ENCODE measurements around the gene GSE1. TPM values are rescaled to one million over a fixed set of nuclear protein-coding genes. Genes with fewer than 3 reads are reported as not detected.

The GSE1 gene
- total RNA-seq, 1 experiment from 2014 or later, result 90.2 TPM

DNA sequence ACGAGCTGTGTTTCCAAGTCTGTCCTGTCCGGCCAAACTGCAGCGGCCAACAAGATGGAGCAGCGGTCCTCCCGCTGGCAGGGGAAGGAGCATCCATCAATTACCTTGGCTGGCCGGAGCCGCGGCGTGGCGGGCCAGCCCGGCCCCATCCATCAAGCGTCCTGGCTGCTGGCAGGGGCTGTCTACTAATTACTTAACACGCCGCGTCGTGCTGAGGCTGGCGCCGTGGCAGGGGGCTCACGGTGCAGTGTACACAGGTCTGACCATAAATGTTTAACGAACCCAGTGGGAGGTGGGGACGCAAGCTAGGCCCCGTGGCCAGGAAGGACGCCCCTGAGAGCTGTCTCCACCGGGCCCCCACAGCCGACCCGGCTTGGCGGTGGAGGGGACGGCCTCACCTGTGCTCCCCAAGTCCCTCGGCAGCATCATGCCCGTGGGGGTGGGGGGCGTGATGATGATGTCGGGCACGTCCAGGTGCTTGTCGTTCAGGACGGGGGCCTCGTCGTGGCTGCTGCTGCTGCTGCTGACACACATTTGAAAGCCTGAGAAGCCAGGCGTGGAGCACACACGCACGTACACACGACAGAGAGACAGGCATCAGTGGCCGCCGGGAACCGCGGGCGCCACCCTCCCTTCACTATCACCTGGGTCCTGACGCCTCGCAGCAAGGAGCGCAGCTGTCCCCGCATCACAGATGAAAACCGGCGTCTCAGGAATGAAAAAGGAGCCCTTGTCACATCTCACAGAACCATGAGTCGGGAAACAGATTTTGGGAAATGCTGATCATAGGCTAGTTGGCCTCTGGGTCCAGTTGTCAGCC is 96.9 kb downstream of the GSE1 start:
- Histone ChIP-seq H3K9ac (ENCODE audit: low read length) (no peak overlapping the region), H3K9me2 (ENCODE audit: insufficient read depth) (no peaks in the 10 kb centered on the region), H3K27me3 (ENCODE audit: insufficient read depth, low read length) (no peaks in the 10 kb centered on the region), H3K9me3 (ENCODE audit: control insufficient read depth in 1 of 2, insufficient read depth in 1 of 2, low read depth in 1 of 2, low read length in 2 of 2) (peaks cover 6% of the 10 kb centered on the region in 2 experiments; a peak in 2 of 4 replicates), H3K79me2 (ENCODE audit: insufficient read depth, low read length) (no peaks in the 10 kb centered on the region), H3K4me1 (ENCODE audit: control insufficient read depth in 1 of 2, insufficient read depth in 2 of 2, low read length in 2 of 2) (no peaks in the 10 kb centered on the region), H3K36me3 (ENCODE audit: control insufficient read depth in 1 of 2, insufficient read depth in 2 of 2, low read length in 2 of 2) (peaks cover 0 to 16% of the 10 kb centered on the region in 2 experiments; a peak in 1 of 4 replicates), H3K4me3 (replicated peaks in 1 of 2; ENCODE audit: low read depth in 1 of 2, low read length in 2 of 2) (no peak overlapping the region), H2AFZ (ENCODE audit: low read depth, low read length, poor library complexity, severe bottlenecking) (no peak overlapping the region), H4K20me1 (ENCODE audit: insufficient read depth) (no peaks in the 10 kb centered on the region), H3K27ac (ENCODE audit: low read depth, low read length) (no peak overlapping the region), H3K4me2 (ENCODE audit: low read length) (no peak overlapping the region)
- ChIA-PET CTCF (interaction anchor here (2.5 kb wide), 1 partner anchor 8 kb away, joined by 8 read pairs; no protein-coding TSS in a partner anchor), RAD21 (ENCODE audit: low non-redundant PET in 1 of 2, low total read pairs in 2 of 2, uncharacterized antibody in 2 of 2, unreplicated experiment in 2 of 2) (no interaction called here), POLR2A (no interaction called here)
- no peak for ATAC-seq
- no peak for DNase-seq (ENCODE audit: low read depth, low spot score)
- TF ChIP-seq TCF7L2 (IDR thresholded peaks at IDR 0.05; ENCODE audit: borderline replicate concordance, extremely low read depth, insufficient read depth, insufficient read length) (no peak), EZH2 (IDR thresholded peaks at IDR 0.05) (no peak), ZNF274 (IDR thresholded peaks at IDR 0.05; ENCODE audit: low read depth, low read length) (no peak), FOSL1 (IDR thresholded peaks at IDR 0.05; ENCODE audit: low read depth) (no peak), CEBPB (IDR thresholded peaks at IDR 0.05; ENCODE audit: low read depth) (no peak), SP1 (IDR thresholded peaks at IDR 0.05; ENCODE audit: low read depth) (no peak)
- TF ChIP-seq, protein P1, sequence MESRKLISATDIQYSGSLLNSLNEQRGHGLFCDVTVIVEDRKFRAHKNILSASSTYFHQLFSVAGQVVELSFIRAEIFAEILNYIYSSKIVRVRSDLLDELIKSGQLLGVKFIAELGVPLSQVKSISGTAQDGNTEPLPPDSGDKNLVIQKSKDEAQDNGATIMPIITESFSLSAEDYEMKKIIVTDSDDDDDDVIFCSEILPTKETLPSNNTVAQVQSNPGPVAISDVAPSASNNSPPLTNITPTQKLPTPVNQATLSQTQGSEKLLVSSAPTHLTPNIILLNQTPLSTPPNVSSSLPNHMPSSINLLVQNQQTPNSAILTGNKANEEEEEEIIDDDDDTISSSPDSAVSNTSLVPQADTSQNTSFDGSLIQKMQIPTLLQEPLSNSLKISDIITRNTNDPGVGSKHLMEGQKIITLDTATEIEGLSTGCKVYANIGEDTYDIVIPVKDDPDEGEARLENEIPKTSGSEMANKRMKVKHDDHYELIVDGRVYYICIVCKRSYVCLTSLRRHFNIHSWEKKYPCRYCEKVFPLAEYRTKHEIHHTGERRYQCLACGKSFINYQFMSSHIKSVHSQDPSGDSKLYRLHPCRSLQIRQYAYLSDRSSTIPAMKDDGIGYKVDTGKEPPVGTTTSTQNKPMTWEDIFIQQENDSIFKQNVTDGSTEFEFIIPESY (IDR thresholded peaks at IDR 0.05; ENCODE audit: extremely low read depth, insufficient replicate concordance, low read length), result no peak
- TF ChIP-seq, protein P2, sequence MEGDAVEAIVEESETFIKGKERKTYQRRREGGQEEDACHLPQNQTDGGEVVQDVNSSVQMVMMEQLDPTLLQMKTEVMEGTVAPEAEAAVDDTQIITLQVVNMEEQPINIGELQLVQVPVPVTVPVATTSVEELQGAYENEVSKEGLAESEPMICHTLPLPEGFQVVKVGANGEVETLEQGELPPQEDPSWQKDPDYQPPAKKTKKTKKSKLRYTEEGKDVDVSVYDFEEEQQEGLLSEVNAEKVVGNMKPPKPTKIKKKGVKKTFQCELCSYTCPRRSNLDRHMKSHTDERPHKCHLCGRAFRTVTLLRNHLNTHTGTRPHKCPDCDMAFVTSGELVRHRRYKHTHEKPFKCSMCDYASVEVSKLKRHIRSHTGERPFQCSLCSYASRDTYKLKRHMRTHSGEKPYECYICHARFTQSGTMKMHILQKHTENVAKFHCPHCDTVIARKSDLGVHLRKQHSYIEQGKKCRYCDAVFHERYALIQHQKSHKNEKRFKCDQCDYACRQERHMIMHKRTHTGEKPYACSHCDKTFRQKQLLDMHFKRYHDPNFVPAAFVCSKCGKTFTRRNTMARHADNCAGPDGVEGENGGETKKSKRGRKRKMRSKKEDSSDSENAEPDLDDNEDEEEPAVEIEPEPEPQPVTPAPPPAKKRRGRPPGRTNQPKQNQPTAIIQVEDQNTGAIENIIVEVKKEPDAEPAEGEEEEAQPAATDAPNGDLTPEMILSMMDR (IDR thresholded peaks at IDR 0.05 in 2 of 3, conservative IDR thresholded peaks at IDR 0.05 in 1 of 3; ENCODE audit: borderline replicate concordance in 1 of 3, insufficient read depth in 1 of 3, low read depth in 2 of 3, low read length in 2 of 3), result no peak
- BruUV-seq (replicated peaks), result no TSS peak
- intact Hi-C loops (cut with micrococcal nuclease), result no loop called here
